ENCODE measurements around the gene PSMA2.

DNA sequence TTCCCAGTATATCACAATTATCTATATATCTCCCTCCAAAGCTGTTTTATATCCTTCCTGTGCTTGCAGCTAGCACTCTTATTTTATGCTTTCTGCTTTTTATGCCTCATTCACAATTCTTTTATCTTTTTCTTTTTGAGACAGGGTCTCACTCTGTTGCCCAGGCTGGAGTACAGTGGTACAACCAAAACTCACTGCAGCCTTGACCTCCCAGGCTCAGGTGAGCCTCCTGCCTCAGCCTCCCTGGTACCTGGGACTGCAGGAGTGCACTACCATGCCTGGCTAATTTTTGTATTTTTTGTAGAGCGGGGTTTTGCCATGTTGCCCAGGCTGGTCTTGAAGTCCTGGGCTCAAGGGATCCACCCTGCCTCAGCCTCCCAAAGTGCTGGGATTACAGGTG, 25.8 kb downstream of the PSMA2 start:
- TF ChIP-seq POLR2AphosphoS5 (IDR thresholded peaks at IDR 0.05; ENCODE audit: low read depth): no peak
- no peak for TF ChIP-seq CTCF (IDR thresholded peaks at IDR 0.05; ENCODE audit: insufficient read depth, low read length)
- no peak for TF ChIP-seq REST (IDR thresholded peaks at IDR 0.05; ENCODE audit: insufficient replicate concordance, low read depth)
- no peak for TF ChIP-seq SPI1 (IDR thresholded peaks at IDR 0.05; ENCODE audit: borderline replicate concordance, low read depth)
- no peak for TF ChIP-seq GABPA (IDR thresholded peaks at IDR 0.05; ENCODE audit: low read depth)

Data from HL-60 (cell line).